ENCODE results near the gene ZNF232.
"Not testable (repeated sequence)": the region's sequence is repeated elsewhere in the genome, so short reads cannot be mapped to it uniquely, and the experiment has no call there.

Gene ZNF232

GRCh38 chr17:5135726-5136579 lies 24.3 kb upstream of the ZNF232 start:
- DNase-seq (ENCODE audit: low read depth): no peak

GRCh38 chr17:5135131-5135712 lies 23.5 kb upstream of the ZNF232 start:
- not testable (repeated sequence) for DNase-seq (ENCODE audit: low read depth); H3K4me3 ChIP-seq (ENCODE audit: control insufficient read depth, low read depth, low read length)

More at GRCh38 chr17:5135726-5136579, 24.3 kb upstream of the ZNF232 start:
- H3K4me3 ChIP-seq (ENCODE audit: control insufficient read depth, low read depth, low read length): no peak overlapping the region
- TF ChIP-seq CTCF (conservative IDR thresholded peaks at IDR 0.05; ENCODE audit: control insufficient read depth, insufficient read depth, low read depth, low read length): no peak

- not testable (repeated sequence) for H3K4me3 ChIP-seq (ENCODE audit: control insufficient read depth, low read depth, low read length); DNase-seq (ENCODE audit: low read depth)
Observed at GRCh38 chr17:5134571-5134970, 22.9 kb upstream of the ZNF232 start.

- H3K4me3 ChIP-seq (ENCODE audit: control insufficient read depth, low read depth, low read length); DNase-seq (ENCODE audit: low read depth): not testable (repeated sequence)
Observed at GRCh38 chr17:5133961-5134360, 22.3 kb upstream of the ZNF232 start.

- TF ChIP-seq CTCF (conservative IDR thresholded peaks at IDR 0.05; ENCODE audit: control insufficient read depth, insufficient read depth, low read depth, low read length): no peak
- no peak for DNase-seq (ENCODE audit: low read depth)
- H3K4me3 ChIP-seq (ENCODE audit: control insufficient read depth, low read depth, low read length): no peak overlapping the region
Observed at GRCh38 chr17:5133311-5133710, 21.6 kb upstream of the ZNF232 start.

- not testable (repeated sequence) for H3K4me3 ChIP-seq (ENCODE audit: control insufficient read depth, low read depth, low read length); DNase-seq (ENCODE audit: low read depth)
Observed at GRCh38 chr17:5132503-5133225, 21.0 kb upstream of the ZNF232 start.

GRCh38 chr17:5131799-5132502 lies 20.3 kb upstream of the ZNF232 start:
- not testable (repeated sequence) for H3K4me3 ChIP-seq (ENCODE audit: control insufficient read depth, low read depth, low read length); DNase-seq (ENCODE audit: low read depth)

GRCh38 chr17:5131146-5131715 lies 19.6 kb upstream of the ZNF232 start:
- TF ChIP-seq CTCF (conservative IDR thresholded peaks at IDR 0.05; ENCODE audit: control insufficient read depth, insufficient read depth, low read depth, low read length): no peak
- no peak for DNase-seq (ENCODE audit: low read depth)

GRCh38 chr17:5130687-5131086 lies 19.0 kb upstream of the ZNF232 start:
- H3K4me3 ChIP-seq (ENCODE audit: control insufficient read depth, low read depth, low read length); DNase-seq (ENCODE audit: low read depth): not testable (repeated sequence)

More at GRCh38 chr17:5131146-5131715, 19.6 kb upstream of the ZNF232 start:
- H3K4me3 ChIP-seq (ENCODE audit: control insufficient read depth, low read depth, low read length): no peak overlapping the region

- not testable (repeated sequence) for DNase-seq (ENCODE audit: low read depth); H3K4me3 ChIP-seq (ENCODE audit: control insufficient read depth, low read depth, low read length)
Observed at GRCh38 chr17:5130261-5130660, 18.6 kb upstream of the ZNF232 start.

GRCh38 chr17:5129770-5130169 lies 18.1 kb upstream of the ZNF232 start:
- H3K4me3 ChIP-seq (ENCODE audit: control insufficient read depth, low read depth, low read length); DNase-seq (ENCODE audit: low read depth): not testable (repeated sequence)

All from fibroblast of mammary gland (primary cell).